Activated naive CD4-positive, alpha-beta T cell treated with anti-CD3 and anti-CD28 coated beads, Interleukin-2, amount 10 ng/mL, durations not matched to agents 7 days and 5 days (primary cell): ENCODE data around the gene MTA1.

Experiments
- CTCF ChIA-PET: fragments of 350-600 bp; sonication (Branson Sonifier 250); formaldehyde crosslinking; loops from one replicate; lab custom pipeline; 2021; ENCODE audit warnings: antibody characterized with exemption; lab: Charles Lee
- DNase-seq: peaks from one replicate; pipeline ENCODE4 v3.0.0-alpha.2; 2020
- H3K27ac Mint-ChIP-seq: one replicate; pipeline ENCODE4 v1.8.0; 2021; ENCODE audit warnings: mild to moderate bottlenecking, moderate library complexity, mixed read lengths
- H3K27me3 Mint-ChIP-seq: one replicate; pipeline ENCODE4 v1.8.0; 2021; ENCODE audit warnings: mild to moderate bottlenecking, mixed read lengths
- H3K36me3 Mint-ChIP-seq: one replicate; pipeline ENCODE4 v1.8.0; 2021; ENCODE audit warnings: mixed read lengths
- H3K4me1 Mint-ChIP-seq: one replicate; pipeline ENCODE4 v1.8.0; 2021; ENCODE audit warnings: mixed read lengths
- H3K4me3 Mint-ChIP-seq: one replicate; pipeline ENCODE4 v1.8.0; 2021; ENCODE audit warnings: mild to moderate bottlenecking, moderate library complexity, mixed read lengths
- H3K9me3 Mint-ChIP-seq: one replicate; pipeline ENCODE4 v1.8.0; 2021; ENCODE audit warnings: mixed read lengths

The MTA1 gene

DNA sequence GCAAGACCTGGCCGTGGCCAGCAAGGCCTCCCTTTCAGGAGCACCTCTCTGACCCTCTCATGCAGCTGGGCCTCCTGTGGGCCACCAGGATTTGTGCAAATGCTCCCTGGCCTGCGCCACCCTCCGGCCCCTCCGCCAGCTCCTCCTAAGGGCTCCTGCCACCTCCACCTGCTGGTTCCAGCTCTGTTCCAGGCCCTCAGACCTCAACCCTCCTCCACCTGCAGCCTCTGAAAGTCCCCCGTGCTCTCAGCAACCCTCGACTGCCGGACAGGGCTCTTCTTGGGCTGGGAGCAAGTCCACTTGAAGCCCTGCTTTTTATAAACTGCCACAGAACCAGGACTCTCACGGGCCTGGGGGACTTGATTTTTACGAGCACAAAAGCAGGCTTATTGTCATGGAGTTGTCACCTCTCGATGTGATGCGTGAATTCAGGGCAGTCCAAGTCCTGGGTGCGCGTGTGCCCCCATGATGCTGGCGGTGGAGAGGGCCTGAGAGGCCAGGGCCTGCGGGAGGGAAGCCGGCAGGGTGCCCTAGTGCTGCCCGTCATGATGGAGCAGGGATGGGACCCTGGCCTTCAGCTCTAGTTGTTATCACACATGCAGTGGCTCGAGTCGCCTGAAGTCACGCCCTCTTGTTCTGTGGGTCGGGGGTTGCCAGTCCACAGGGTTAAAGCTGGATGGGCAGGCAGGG, 80.6 kb downstream of the MTA1 start:
- Mint-ChIP-seq H3K4me1 (no peaks in the 10 kb centered on the region), H3K27ac (no peak overlapping the region), H3K36me3 (no peaks in the 10 kb centered on the region), H3K4me3 (no peak overlapping the region), H3K27me3 (peaks cover 20% of the 10 kb centered on the region), H3K9me3 (no peaks in the 10 kb centered on the region)
- DNase-seq: no peak
- CTCF ChIA-PET: no interaction called here

DNA sequence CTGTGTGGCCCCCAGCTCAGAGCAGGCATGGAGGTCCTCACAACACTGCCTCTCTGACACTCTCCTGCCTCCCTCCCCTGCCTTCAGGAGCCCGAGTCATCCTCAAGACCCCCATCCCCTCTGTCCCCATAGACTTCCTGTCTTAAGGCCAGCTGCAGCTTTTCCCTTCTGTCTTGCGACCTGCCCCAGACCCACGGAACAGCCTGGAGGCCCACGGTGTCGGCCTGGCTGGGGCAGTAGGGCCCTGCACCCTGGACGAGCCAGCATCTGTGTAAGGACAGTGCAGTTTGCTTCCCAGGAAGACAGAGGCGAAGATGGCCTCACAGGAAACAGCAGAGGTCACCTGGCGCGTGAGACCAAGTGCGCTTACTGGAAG, 81.1 kb downstream of the MTA1 start:
- no peak overlapping the region for H3K27ac Mint-ChIP-seq

DNA sequence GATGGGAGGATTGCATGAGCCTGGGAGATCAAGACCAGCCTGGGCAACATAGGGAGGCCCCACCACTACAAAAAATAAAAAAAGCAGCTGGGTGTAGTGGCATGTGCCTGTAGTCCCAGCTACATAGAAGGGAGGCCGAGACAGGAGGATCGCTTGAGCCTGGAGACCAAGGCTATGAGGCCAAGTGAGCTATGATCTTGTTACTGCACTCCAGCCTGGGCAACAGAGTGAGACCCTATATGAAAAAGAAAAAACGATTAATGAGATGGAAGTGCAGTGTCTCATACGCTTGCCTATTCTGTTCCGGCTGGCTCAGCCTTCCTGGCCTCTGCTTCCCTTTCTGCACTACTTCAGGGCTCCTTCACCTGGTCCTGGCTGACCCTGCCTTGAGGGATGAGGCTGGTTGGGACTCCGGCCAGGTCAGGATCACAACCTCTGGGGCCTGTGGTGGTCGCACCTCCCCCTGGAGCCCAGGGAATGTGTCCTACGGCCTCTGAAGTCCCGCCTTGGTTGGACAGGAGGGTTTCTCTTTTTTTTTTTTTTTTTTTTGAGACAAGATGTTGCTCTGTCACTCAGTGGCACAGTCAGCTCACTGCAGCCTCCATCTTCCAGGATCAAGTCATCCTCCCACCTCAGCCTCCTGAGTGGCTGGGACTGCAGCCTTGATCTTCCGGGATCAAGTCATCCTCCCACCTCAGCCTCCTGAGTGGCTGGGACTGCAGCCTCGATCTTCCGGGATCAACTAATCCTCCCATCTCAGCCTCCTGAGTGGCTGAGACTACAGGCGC, 82.1 kb downstream of the MTA1 start:
- Mint-ChIP-seq H3K27me3 (peaks cover 30% of the 10 kb centered on the region), H3K9me3 (no peaks in the 10 kb centered on the region), H3K27ac (no peak overlapping the region), H3K4me1 (no peaks in the 10 kb centered on the region), H3K36me3 (no peaks in the 10 kb centered on the region), H3K4me3 (no peak overlapping the region)
- CTCF ChIA-PET: no interaction called here
- DNase-seq: no peak

More for the DNA sequence above, 81.1 kb downstream of the MTA1 start:
- H3K36me3 Mint-ChIP-seq: no peaks in the 10 kb centered on the region
- DNase-seq: no peak
- H3K9me3 Mint-ChIP-seq: no peaks in the 10 kb centered on the region
- H3K27me3 Mint-ChIP-seq: peaks cover 22% of the 10 kb centered on the region
- no peak overlapping the region for H3K4me3 Mint-ChIP-seq
- H3K4me1 Mint-ChIP-seq: no peaks in the 10 kb centered on the region
- CTCF ChIA-PET: no interaction called here

DNA sequence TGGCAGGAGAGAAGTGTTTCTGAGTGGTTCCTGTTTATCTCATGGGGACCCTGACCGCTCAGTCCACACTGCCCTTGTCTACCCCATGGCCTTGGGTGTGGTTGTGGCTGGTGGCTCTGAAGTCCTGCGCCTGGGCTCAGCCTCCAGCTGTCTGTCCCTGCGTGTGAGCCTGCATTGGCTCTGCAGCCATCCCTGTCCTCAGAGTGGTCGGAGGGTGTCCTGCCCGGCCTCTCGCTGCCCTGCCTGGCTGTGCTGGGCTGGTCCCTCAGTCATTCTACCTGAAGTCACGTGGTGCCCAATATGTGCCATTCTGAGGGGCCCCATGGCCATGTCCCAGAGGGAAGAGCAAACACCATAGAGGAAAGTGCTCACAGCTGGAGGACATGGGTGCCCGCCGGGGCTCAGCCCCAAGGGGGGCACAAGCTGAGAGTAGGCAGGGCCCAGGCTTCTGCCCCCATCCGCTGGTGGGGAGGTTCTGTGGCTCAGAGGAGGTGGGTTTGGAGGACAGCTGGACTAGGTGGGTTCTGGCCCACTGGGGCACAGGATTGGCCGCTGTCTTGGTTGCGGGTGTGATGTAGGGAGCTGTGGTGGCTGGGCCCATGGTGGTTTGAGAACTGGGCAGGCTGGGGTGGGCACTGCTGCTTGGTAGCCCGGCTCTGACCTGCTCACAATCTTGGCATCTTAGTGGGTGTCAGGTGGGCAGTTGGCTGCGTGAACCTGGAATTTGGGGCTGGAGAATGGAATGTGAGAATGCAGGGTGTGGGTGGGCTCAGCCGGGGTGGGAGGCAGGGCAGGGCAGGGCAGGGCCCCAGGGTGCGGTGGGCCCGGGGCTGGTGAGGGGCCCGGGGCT, 83.0 kb downstream of the MTA1 start:
- CTCF ChIA-PET: no interaction called here
- peaks cover 39% of the 10 kb centered on the region for H3K27me3 Mint-ChIP-seq

DNA sequence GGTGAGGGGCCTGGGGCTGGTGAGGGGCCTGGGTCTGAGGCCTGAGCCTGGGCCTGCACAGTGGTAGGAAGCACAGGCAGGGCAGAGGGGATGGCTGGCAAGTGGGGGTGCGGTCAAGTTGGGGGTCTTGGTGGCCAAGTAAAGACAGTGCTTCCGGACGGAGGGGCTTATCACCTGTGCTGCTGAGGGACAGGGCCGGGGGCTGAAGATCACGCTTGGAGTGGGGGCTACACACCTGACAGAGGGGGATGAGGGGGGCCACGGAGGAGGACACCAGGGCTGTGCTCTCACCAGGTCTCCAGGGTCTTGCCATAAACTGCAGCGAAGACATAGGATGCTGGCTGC, 83.6 kb downstream of the MTA1 start:
- Mint-ChIP-seq H3K4me3 (no peak overlapping the region), H3K4me1 (peaks cover 6% of the 10 kb centered on the region), H3K27ac (no peak overlapping the region), H3K36me3 (no peaks in the 10 kb centered on the region), H3K27me3 (peaks cover 45% of the 10 kb centered on the region), H3K9me3 (no peaks in the 10 kb centered on the region)
- no peak for DNase-seq
- CTCF ChIA-PET: no interaction called here

More for the DNA sequence above, 83.0 kb downstream of the MTA1 start:
- H3K36me3 Mint-ChIP-seq: no peaks in the 10 kb centered on the region
- peaks cover 2% of the 10 kb centered on the region for H3K4me1 Mint-ChIP-seq
- DNase-seq: no peak
- H3K4me3 Mint-ChIP-seq: no peak overlapping the region
- no peak overlapping the region for H3K27ac Mint-ChIP-seq
- no peaks in the 10 kb centered on the region for H3K9me3 Mint-ChIP-seq

DNA sequence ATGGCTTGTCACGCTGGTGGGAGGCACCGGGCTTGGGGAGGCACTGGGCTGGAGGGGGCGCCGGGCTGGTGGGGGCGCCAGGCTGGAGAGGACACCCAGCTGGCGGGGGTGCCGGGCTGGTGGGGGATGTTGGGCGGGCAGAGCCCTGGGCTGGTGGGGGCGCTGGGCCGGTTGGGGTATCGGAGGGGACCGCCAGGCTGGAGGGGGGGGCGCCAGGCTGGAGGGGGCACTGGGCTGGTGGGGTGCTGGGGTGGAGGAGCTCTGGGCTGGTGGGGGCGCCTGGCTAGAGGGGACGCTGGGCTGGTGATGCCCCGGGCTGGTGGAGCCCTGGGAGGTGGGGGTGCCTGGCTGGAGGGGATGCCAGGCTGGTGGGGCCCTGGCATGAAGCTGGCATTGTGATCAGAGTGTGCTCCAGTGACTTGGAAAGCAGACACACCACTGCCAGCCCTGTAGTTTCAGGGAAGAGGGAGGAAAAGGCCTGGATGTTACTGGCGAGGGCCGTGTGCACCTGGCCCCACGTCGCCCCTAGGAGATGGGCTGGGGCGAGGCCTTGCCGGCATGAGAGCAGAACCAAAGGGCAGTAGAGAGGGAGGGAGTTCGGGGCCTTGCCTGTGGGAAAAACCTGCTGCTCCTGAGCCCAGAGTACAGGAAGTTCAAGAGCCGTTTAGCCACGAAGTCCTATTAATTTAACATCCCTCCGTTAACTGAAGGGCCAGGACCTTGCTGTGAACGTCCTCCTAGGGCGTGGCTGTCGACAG, 84.5 kb downstream of the MTA1 start:
- H3K36me3 Mint-ChIP-seq: no peaks in the 10 kb centered on the region
- no peak overlapping the region for H3K4me3 Mint-ChIP-seq
- H3K27me3 Mint-ChIP-seq: peaks cover 50% of the 10 kb centered on the region
- H3K4me1 Mint-ChIP-seq: peaks cover 8% of the 10 kb centered on the region
- H3K9me3 Mint-ChIP-seq: no peaks in the 10 kb centered on the region
- H3K27ac Mint-ChIP-seq: no peak overlapping the region
- DNase-seq: no peak
- CTCF ChIA-PET: no interaction called here

DNA sequence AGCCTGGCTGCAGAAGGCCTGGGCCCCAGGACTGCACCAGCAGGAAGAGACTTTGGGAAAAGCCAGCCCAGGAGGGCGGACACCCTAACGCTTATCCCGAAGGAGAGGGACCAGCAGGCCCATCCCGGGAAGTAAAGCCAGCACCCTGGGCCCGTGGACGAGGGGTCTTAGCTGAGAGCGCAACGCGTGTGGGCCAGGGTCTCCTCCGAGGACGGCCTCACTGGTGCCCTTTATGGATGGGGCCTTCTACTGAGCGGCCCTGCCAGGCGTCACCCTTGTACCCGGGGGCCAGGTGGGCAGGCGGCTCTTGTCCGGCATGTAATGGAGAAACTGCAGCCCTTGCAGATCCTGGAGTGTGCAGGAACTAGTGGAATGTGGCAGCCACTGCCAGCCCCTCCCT, 85.5 kb downstream of the MTA1 start:
- H3K36me3 Mint-ChIP-seq: no peaks in the 10 kb centered on the region
- H3K4me3 Mint-ChIP-seq: no peak overlapping the region
- H3K27ac Mint-ChIP-seq: no peak overlapping the region
- H3K4me1 Mint-ChIP-seq: peaks cover 8% of the 10 kb centered on the region
- H3K9me3 Mint-ChIP-seq: no peaks in the 10 kb centered on the region
- no peak for DNase-seq
- peaks cover 57% of the 10 kb centered on the region for H3K27me3 Mint-ChIP-seq
- CTCF ChIA-PET: no interaction called here

DNA sequence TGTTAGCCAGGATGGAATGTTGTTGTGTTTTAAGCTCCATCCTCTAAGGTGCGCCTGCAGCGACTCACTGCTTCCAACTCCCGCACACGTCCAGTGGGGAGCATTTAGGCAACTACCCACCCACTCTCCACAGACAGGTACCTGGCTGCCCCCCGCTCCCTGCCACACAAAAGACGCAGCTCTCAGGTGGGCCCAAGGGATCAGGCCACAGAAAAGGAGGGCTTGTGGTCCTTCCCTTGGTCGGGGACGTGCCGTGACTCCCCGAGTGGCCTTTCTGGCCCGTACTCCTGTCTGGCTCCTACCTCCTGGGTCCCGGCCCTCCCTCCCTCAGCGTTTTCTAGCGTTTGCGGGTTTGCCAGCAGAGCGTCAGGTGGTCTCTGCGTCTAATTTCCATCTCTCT, 87.6 kb downstream of the MTA1 start:
- CTCF ChIA-PET: interaction anchor here (0.7 to 1.1 kb wide), 2 partner anchors 21 to 31 kb away, joined by 3 to 4 read pairs; no protein-coding TSS in a partner anchor

DNA sequence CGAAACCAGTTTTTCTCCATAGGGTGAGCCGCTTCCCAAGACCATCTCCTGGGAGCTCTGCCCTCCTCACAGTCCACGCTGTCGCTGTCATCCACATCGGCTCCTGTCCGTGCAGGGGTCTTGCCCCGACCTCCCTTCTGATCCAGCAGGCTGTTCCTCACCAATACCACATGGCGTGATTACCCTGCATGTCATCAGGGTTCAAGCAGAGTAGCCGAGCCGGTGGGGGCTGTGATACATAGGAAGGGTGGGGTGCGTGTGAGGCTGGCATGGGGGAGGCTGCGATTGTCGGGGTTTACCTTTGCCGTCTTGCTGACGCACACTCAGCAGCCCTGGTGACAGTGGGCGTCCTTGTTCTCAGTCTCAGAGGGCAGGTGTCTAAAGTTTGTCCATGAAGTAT, 88.4 kb downstream of the MTA1 start:
- CTCF ChIA-PET: interaction anchor here (1.1 kb wide), 1 partner anchor 30 kb away, joined by 3 read pairs; no protein-coding TSS in a partner anchor
- no peak for DNase-seq
- Mint-ChIP-seq H3K9me3 (no peaks in the 10 kb centered on the region), H3K27ac (no peak overlapping the region), H3K4me1 (peaks cover 8% of the 10 kb centered on the region), H3K27me3 (peaks cover 74% of the 10 kb centered on the region), H3K4me3 (no peak overlapping the region), H3K36me3 (no peaks in the 10 kb centered on the region)

More for the DNA sequence above, 87.6 kb downstream of the MTA1 start:
- H3K27ac Mint-ChIP-seq: no peak overlapping the region
- peaks cover 8% of the 10 kb centered on the region for H3K4me1 Mint-ChIP-seq
- no peak overlapping the region for H3K4me3 Mint-ChIP-seq
- H3K36me3 Mint-ChIP-seq: no peaks in the 10 kb centered on the region
- DNase-seq: no peak
- peaks cover 75% of the 10 kb centered on the region for H3K27me3 Mint-ChIP-seq
- no peaks in the 10 kb centered on the region for H3K9me3 Mint-ChIP-seq

DNA sequence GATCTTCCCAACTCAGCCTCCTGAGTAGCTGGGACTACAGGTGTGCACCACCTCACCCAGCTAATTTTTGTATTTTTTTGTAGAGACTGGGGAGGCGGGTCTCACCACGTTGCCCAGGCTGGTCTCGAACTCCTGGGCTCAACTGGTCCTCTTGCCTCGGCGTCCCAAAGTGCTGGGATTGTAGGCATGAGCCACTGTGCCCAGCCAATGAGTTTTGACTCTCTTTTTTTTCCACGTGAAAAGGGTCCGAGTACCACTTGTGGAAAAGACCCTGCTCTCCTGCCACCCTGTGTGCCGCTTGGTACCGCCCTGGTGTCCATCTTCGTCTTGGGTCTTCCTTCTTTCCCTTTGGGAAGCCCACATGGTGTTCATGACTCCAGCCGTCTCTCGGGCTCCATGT, 89.0 kb downstream of the MTA1 start:
- no peaks in the 10 kb centered on the region for H3K9me3 Mint-ChIP-seq
- H3K36me3 Mint-ChIP-seq: no peaks in the 10 kb centered on the region
- peaks cover 8% of the 10 kb centered on the region for H3K4me1 Mint-ChIP-seq
- no peak overlapping the region for H3K4me3 Mint-ChIP-seq
- DNase-seq: no peak
- H3K27ac Mint-ChIP-seq: no peak overlapping the region
- peaks cover 71% of the 10 kb centered on the region for H3K27me3 Mint-ChIP-seq
- CTCF ChIA-PET: no interaction called here

DNA sequence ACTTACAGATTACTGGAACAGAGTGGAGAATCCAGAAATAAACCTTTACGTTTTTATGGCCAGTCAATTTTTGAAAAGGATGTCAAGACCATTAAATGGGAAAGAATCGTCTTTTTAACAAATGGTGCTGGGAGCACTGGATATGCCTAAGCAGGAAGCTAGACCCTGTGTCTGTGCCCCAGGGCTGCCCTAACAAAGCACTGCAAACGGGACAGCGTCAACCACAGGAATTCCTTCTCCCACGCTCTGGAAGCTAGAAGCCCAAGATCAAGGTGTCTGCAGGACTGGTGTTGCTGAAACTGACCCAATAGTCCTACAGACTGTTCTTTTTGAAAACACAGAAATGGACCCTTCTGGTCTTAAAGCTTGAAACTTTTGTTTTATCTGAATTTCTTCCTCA, 97.5 kb downstream of the MTA1 start:
- H3K36me3 Mint-ChIP-seq: no peaks in the 10 kb centered on the region
- peaks cover 64% of the 10 kb centered on the region for H3K27me3 Mint-ChIP-seq
- H3K9me3 Mint-ChIP-seq: no peaks in the 10 kb centered on the region
- CTCF ChIA-PET: no interaction called here
- no peaks in the 10 kb centered on the region for H3K4me1 Mint-ChIP-seq
- DNase-seq: no peak
- H3K4me3 Mint-ChIP-seq: no peak overlapping the region
- no peak overlapping the region for H3K27ac Mint-ChIP-seq

DNA sequence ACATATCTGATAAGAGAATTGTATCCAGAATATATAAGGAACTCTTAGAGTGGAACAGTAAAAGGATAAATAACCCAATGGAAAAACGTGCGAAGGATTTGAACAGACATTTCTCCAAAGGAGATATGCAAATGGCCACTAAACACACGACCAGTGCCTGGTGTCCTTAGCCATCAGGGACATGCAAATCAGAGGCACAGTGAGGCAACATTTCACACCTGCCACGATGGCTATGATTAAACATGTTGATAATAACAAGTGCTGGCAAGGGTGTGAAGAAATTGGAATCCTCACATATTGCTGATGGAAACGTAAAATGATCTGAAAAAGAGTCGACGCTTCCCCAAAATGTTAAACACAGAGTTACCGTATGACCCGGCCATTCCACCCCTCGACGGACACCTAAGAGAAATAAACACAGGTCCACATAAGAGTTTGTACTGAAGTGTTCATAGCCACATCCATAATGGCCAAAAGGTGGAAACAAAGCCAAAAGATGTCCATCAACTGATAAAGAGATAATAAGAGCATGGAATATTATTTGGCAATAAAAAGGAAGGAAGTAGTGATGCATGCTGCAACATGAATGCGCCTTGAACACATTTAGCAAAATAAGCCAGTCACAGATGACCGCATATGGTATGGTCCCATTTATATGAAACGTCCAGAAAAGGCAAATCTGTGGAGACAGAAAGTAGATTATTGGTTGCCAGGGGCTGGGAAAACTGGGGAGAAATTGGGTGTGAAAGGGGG, 100.5 kb downstream of the MTA1 start:
- no peaks in the 10 kb centered on the region for H3K9me3 Mint-ChIP-seq
- CTCF ChIA-PET: no interaction called here

More for the DNA sequence above, 100.5 kb downstream of the MTA1 start:
- H3K27ac Mint-ChIP-seq: no peak overlapping the region
- peaks cover 73% of the 10 kb centered on the region for H3K27me3 Mint-ChIP-seq
- no peak overlapping the region for H3K4me3 Mint-ChIP-seq
- no peak for DNase-seq
- H3K36me3 Mint-ChIP-seq: no peaks in the 10 kb centered on the region
- H3K4me1 Mint-ChIP-seq: no peaks in the 10 kb centered on the region
